8988T (cell line): ENCODE data around the gene WNK1.

Experiments
- DNase-seq: peaks from one replicate; pipeline ENCODE4 v3.0.0; 2011

The WNK1 gene

DNA sequence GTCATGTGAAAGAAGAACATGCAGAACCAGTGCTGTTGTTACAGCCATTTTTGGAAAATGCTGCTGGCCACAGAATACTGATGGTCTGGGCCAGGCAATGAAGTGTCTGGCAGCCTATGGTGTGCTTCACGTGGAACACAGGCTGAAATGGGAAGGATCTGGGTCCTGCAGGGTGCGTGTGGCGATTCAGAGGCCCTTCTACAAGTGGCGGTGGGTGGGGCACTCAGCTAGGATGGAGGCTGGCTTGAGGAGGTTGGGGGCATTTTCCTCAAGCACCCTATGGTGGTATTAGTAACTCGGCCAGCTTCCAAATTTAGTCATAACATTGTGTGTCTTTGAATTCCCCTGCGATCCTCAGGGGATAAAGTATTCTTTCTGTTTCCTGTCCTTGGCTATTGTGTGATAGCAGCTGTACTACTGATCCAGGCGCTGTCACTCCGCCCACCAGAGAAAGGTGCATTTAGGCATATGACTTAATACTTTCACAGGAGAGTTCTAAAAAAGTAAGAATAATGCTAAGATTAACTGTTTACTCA lies 206.3 kb downstream of the WNK1 start:
- no peak for DNase-seq
